ENCODE results near the gene SLC25A13.
"Not testable (repeated sequence)": the region's sequence is repeated elsewhere in the genome, so short reads cannot be mapped to it uniquely, and the experiment has no call there.

SLC25A13 gene

GRCh38 chr7:96293911-96294310 lies 28.0 kb downstream of the SLC25A13 start:
- not testable (repeated sequence) for DNase-seq

- DNase-seq: no peak
These were observed 34.3 kb downstream of the SLC25A13 start for GRCh38 chr7:96287559-96287958.

- no peak for DNase-seq
These were observed 34.8 kb downstream of the SLC25A13 start for GRCh38 chr7:96287132-96287531.

- DNase-seq: no peak
These were observed 36.3 kb downstream of the SLC25A13 start for GRCh38 chr7:96285579-96285978.

GRCh38 chr7:96284835-96285234 lies 37.1 kb downstream of the SLC25A13 start:
- no peak for DNase-seq

GRCh38 chr7:96284240-96284639 lies 37.7 kb downstream of the SLC25A13 start:
- no peak for DNase-seq

- no peak for DNase-seq
These were observed 39.1 kb downstream of the SLC25A13 start for GRCh38 chr7:96282835-96283234.

GRCh38 chr7:96277921-96278320 lies 44.0 kb downstream of the SLC25A13 start:
- no peak for DNase-seq

- DNase-seq: no peak
These were observed 45.9 kb downstream of the SLC25A13 start for GRCh38 chr7:96276019-96276418.

GRCh38 chr7:96273716-96274115 lies 48.2 kb downstream of the SLC25A13 start:
- DNase-seq: no peak

- no peak for DNase-seq
These were observed 52.5 kb downstream of the SLC25A13 start for GRCh38 chr7:96269246-96269994.

- no peak for DNase-seq
These were observed 55.3 kb downstream of the SLC25A13 start for GRCh38 chr7:96266580-96266979.

- DNase-seq: no peak
These were observed 55.9 kb downstream of the SLC25A13 start for GRCh38 chr7:96266015-96266414.

- no peak for DNase-seq
These were observed 67.9 kb downstream of the SLC25A13 start for GRCh38 chr7:96253964-96254363.

GRCh38 chr7:96253441-96253840 lies 68.5 kb downstream of the SLC25A13 start:
- DNase-seq: no peak

- DNase-seq: no peak
These were observed 71.0 kb downstream of the SLC25A13 start for GRCh38 chr7:96250776-96251361.

- no peak for DNase-seq
These were observed 73.5 kb downstream of the SLC25A13 start for GRCh38 chr7:96248405-96248804.

- peak; percentile 99 for DNase-seq
These were observed 75.0 kb downstream of the SLC25A13 start for GRCh38 chr7:96246919-96247318.

GRCh38 chr7:96244992-96245292 lies 77.0 kb downstream of the SLC25A13 start:
- DNase-seq: no peak

GRCh38 chr7:96244244-96244991 lies 77.5 kb downstream of the SLC25A13 start:
- no peak for DNase-seq

GRCh38 chr7:96243241-96243640 lies 78.7 kb downstream of the SLC25A13 start:
- no peak for DNase-seq

GRCh38 chr7:96241855-96242254 lies 80.0 kb downstream of the SLC25A13 start:
- no peak for DNase-seq

- DNase-seq: no peak
These were observed 82.7 kb downstream of the SLC25A13 start for GRCh38 chr7:96238976-96239766.

All from NCI-H1694 treated with DMSO at 0.1 percent for 48 hours (cell line).